ENCODE data around the gene ACTN4. TPM values are rescaled to one million over a fixed set of nuclear protein-coding genes. Genes with fewer than 3 reads are reported as not detected.
"Not testable (repeated sequence)": the region's sequence is repeated elsewhere in the genome, so short reads cannot be mapped to it uniquely, and the experiment has no call there.

ACTN4 gene
- total RNA-seq, 4 donors from 2014 or later: 191 to 479 (median 365) TPM

DNA sequence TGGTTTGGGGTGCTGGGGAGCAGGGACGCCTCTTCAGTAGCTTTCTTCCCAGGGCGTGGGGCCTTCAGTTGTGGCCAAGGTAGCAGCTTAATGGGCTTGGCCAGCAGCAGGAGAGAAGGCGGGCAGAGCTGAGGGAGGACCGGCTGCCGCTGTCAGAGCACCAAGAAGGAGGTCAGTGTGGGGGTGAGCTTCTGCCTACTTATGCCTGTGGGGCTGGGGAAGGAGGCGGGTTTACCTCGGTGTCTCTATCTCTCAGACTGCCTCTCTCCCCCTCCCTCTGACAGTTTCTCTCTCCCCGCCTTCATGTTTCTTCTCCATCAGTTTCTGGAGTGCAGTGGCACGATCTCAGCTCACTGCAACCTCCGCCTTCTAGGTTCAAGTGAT, 96.8 kb downstream of the ACTN4 start, which contains the start of gene CAPN12:
Gene CAPN12, minus strand, starts transcription at position 177 of the 384 bp plus-strand sequence. CDS start 309 bp downstream, outside the sequence.
- TF ChIP-seq POLR2A (IDR thresholded peaks at IDR 0.05): no peak
- TF ChIP-seq, protein P1, sequence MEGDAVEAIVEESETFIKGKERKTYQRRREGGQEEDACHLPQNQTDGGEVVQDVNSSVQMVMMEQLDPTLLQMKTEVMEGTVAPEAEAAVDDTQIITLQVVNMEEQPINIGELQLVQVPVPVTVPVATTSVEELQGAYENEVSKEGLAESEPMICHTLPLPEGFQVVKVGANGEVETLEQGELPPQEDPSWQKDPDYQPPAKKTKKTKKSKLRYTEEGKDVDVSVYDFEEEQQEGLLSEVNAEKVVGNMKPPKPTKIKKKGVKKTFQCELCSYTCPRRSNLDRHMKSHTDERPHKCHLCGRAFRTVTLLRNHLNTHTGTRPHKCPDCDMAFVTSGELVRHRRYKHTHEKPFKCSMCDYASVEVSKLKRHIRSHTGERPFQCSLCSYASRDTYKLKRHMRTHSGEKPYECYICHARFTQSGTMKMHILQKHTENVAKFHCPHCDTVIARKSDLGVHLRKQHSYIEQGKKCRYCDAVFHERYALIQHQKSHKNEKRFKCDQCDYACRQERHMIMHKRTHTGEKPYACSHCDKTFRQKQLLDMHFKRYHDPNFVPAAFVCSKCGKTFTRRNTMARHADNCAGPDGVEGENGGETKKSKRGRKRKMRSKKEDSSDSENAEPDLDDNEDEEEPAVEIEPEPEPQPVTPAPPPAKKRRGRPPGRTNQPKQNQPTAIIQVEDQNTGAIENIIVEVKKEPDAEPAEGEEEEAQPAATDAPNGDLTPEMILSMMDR (IDR thresholded peaks at IDR 0.05): no peak
- H3K4me1 ChIP-seq: no peaks in the 10 kb centered on the region
- H3K27ac ChIP-seq: no peak within 1 kb of the TSS
- DNase-seq: no peak
- no peaks in the 10 kb centered on the region for H3K9me3 ChIP-seq
- intact Hi-C loops (cut with DNase I): no loop called here
- no peaks in the 10 kb centered on the region for H3K36me3 ChIP-seq
- H3K4me3 ChIP-seq (replicated peaks in 1 of 3): no peak within 1 kb of the TSS
- no peaks in the 10 kb centered on the region for H3K27me3 ChIP-seq
- 80 to 86% methylated on average over 8 to 10 of the region's 10 CpGs for WGBS, 2 donors

DNA sequence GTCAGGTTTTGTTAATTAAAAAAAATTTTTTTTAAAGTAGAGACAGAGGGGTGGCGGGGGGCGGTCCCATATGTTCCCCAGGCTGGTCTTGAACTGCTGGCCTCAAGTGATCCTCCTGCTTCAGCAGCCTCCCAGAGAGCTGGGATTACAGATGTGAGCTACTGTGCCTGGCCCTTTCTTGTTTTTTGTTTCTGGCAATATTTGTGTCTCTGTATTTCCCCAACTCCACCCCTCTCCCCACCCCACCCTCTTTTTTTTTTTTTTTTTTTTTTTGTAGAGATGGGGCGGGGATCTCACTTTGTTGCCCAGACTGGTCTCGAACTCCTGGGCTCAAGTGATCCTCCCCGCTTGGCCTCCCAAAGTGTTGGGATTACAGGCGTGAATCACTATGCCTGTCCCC, 97.4 kb downstream of the ACTN4 start:
- DNase-seq: no peak
- Histone ChIP-seq H3K4me1 (no peaks in the 10 kb centered on the region), H3K9me3 (no peaks in the 10 kb centered on the region), H3K27ac (no peak overlapping the region), H3K36me3 (no peaks in the 10 kb centered on the region), H3K4me3 (replicated peaks in 1 of 3) (no peak overlapping the region), H3K27me3 (no peaks in the 10 kb centered on the region)
- WGBS, 2 donors: 86 to 93% methylated on average over 6 of the region's 6 CpGs
- TF ChIP-seq, protein P1 (IDR thresholded peaks at IDR 0.05): no peak
- TF ChIP-seq POLR2A (IDR thresholded peaks at IDR 0.05): no peak
- intact Hi-C loops (cut with DNase I): no loop called here

DNA sequence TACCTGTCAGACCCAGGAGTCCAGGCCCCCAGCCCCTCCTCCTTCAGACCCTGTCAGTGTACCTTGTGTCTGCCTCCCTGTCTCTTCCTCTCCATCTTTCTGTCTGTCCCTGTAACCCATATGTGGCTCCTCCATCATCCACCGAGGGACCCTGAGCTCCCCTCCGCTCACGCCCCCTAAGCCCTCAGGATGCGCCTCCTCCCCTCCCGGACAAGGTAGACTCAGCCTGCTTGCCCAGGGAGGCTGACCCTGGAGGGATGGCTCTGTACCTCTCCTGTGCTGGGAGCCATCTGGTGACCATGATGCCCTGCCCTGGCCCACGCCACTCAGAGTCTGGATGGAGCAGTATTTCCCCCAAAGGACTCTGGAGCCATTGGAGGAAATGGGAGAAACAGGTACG, 97.9 kb downstream of the ACTN4 start:
- 72 to 83% methylated on average over 6 to 7 of the region's 7 CpGs for WGBS, 2 donors
- Histone ChIP-seq H3K4me3 (replicated peaks in 1 of 3) (no peak overlapping the region), H3K27me3 (no peaks in the 10 kb centered on the region), H3K4me1 (no peaks in the 10 kb centered on the region), H3K36me3 (no peaks in the 10 kb centered on the region), H3K27ac (no peak overlapping the region), H3K9me3 (no peaks in the 10 kb centered on the region)
- intact Hi-C loops (cut with DNase I): no loop called here
- no peak for TF ChIP-seq POLR2A (IDR thresholded peaks at IDR 0.05)
- TF ChIP-seq, protein P1 (IDR thresholded peaks at IDR 0.05): no peak
- DNase-seq: no peak

DNA sequence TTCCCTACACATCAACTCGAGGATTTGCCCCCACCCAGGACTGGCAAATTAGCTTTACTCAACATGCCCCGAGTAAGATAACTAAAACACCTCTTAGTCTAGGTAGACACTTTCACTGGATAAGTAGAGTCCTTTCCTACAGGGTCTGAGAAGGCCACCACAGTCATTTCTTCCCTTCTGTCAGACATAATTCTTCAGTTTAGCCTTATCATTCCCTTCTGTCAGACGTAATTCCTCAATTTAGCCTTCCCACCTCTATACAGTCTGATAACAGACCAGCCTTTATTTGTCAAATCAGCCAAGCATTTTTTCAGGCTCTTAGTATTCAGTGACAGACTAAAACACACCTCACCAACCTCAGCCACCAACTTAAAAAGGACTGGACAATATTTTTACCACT, 106.3 kb downstream of the ACTN4 start:
- H3K27me3 ChIP-seq; H3K9me3 ChIP-seq; H3K4me1 ChIP-seq; intact Hi-C loops (cut with DNase I); H3K27ac ChIP-seq; H3K4me3 ChIP-seq (replicated peaks in 1 of 3); DNase-seq; H3K36me3 ChIP-seq: not testable (repeated sequence)
- WGBS, 2 donors: 74 to 76% methylated on average over 3 of the region's 3 CpGs

- H3K36me3 ChIP-seq; H3K27me3 ChIP-seq; H3K4me1 ChIP-seq; H3K9me3 ChIP-seq; H3K4me3 ChIP-seq (replicated peaks in 1 of 3); intact Hi-C loops (cut with DNase I); H3K27ac ChIP-seq; DNase-seq: not testable (repeated sequence)
- WGBS, 2 donors: 55 to 59% methylated on average over 1 to 2 of the region's 2 CpGs
Measured at GRCh38 chr19:38754196-38754595, 106.7 kb downstream of the ACTN4 start.

DNA sequence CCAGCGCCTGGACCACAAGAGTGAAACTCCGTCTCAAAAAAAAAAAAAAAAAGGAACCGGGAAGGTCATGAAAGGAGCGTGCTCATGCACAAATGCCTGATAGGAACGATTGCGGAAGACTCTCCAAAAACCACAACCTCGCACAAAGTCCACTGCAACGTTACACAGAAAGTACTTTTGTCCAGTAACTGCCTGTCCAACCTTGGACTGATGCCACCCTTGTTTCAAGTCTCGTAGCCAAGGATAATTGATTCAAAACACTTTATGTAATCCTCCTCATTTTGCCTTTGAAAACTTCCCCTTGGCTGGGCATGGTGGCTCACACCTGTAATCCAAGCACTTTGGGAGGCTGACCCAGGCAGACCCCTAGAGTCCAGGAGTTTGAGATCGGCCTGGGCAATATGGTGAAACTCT, 112.1 kb downstream of the ACTN4 start:
- peak; percentile 70 for DNase-seq
- no peaks in the 10 kb centered on the region for H3K27me3 ChIP-seq
- intact Hi-C loops (cut with DNase I): no loop called here
- no peak overlapping the region for H3K4me3 ChIP-seq (replicated peaks in 1 of 3)
- no peaks in the 10 kb centered on the region for H3K4me1 ChIP-seq
- TF ChIP-seq POLR2A (IDR thresholded peaks at IDR 0.05): no peak
- TF ChIP-seq, protein P1 (IDR thresholded peaks at IDR 0.05): no peak
- 34 to 45% methylated on average over 10 of the region's 10 CpGs for WGBS, 2 donors
- peak overlapping the region in 1 of 3 donors; percentile 25 for H3K27ac ChIP-seq
- H3K36me3 ChIP-seq: no peaks in the 10 kb centered on the region
- no peaks in the 10 kb centered on the region for H3K9me3 ChIP-seq

DNA sequence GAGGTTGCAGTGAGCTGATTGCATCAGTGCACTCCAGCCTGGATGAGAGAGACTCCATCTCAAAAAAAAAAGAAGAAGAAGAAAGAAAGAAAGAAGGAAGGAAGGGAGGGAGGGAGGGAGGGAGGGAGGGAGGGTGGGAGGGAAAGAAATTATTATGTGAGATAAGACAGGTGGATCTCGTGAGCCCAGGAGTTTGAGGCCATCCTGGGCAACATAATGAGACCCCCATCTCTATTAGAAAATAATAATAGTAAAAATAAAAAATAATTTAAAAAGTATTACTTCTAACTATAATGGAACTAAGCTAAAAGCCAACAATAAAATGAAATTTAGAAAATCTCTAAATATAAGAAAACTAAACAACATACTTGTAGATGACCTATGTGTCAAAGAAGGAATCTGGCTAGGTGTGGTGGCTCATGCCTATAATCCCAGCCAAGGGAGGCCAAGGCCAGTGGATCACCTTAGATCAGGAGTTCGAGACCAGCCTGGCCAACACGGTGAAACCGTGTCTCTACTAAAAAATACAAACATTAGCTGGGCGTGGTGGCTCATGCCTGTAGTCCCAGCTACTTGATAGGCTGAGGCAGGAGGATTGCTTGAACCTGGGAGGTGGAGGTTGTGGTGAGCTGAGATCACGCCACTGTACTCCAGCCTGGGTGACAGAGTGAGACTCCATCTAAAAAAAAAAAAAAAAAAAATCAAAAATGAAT, 113.5 kb downstream of the ACTN4 start:
- H3K4me1 ChIP-seq; H3K36me3 ChIP-seq; H3K27ac ChIP-seq; H3K27me3 ChIP-seq; H3K4me3 ChIP-seq (replicated peaks in 1 of 3); H3K9me3 ChIP-seq; DNase-seq; intact Hi-C loops (cut with DNase I): not testable (repeated sequence)
- WGBS, 2 donors: 72 to 77% methylated on average over 6 of the region's 6 CpGs

- H3K9me3 ChIP-seq; H3K4me3 ChIP-seq (replicated peaks in 1 of 3); H3K27me3 ChIP-seq; H3K36me3 ChIP-seq; H3K27ac ChIP-seq; H3K4me1 ChIP-seq; DNase-seq; intact Hi-C loops (cut with DNase I): not testable (repeated sequence)
- WGBS, 2 donors: 95 to 96% methylated on average over 9 of the region's 9 CpGs
Measured at GRCh38 chr19:38761884-38762389, 114.5 kb downstream of the ACTN4 start.
